Keratinocyte (primary cell): ENCODE results near the gene ADAM21. TPM values are rescaled to one million over a fixed set of nuclear protein-coding genes. Genes with fewer than 3 reads are reported as not detected.
"Not testable (repeated sequence)": the region's sequence is repeated elsewhere in the genome, so short reads cannot be mapped to it uniquely, and the experiment has no call there.

Experiments used
- DNase-seq: peaks from one replicate; pipeline ENCODE4 v3.0.0-alpha.2; 2011; ENCODE audit warnings: low read depth, missing footprints, low spot score
- FAIRE-seq: peaks from 2 replicates; lab custom pipeline; 2011; peaks lifted over from hg19 to GRCh38; lab: Jason Lieb, UNC
- H2AFZ ChIP-seq: 2 replicates; pipeline ENCODE4 v1.6.0; 2012; ENCODE audit warnings: low read length, control low read depth, inconsistent platforms; ENCODE audit not compliant: control insufficient read depth
- H3K27ac ChIP-seq: 2 replicates; pipeline ENCODE4 v1.5.1; 2011; ENCODE audit warnings: low read length; ENCODE audit not compliant: control insufficient read depth, insufficient read depth
- H3K27me3 ChIP-seq: 3 replicates; pipeline ENCODE4 v1.6.0; 2011; ENCODE audit warnings: low read length; ENCODE audit not compliant: control insufficient read depth, insufficient read depth; ENCODE audit errors: extremely low read depth
- H3K36me3 ChIP-seq, 2 experiments: 2 replicates in 1 of 2; 3 replicates in 1 of 2; pipeline ENCODE4 v1.5.1; 2011; ENCODE audit warnings: low read length in 2 of 2, mild to moderate bottlenecking in 1 of 2; ENCODE audit not compliant: control insufficient read depth in 2 of 2, insufficient read depth in 2 of 2; ENCODE audit errors: extremely low read depth in 1 of 2
- H3K4me1 ChIP-seq: 3 replicates; pipeline ENCODE4 v1.5.1; 2011; ENCODE audit warnings: low read length; ENCODE audit not compliant: control insufficient read depth, insufficient read depth; ENCODE audit errors: extremely low read depth
- H3K4me2 ChIP-seq: 3 replicates; pipeline ENCODE4 v1.6.0; 2011; ENCODE audit warnings: low read depth, low read length; ENCODE audit not compliant: control insufficient read depth, insufficient read depth; ENCODE audit errors: extremely low read depth
- H3K4me3 ChIP-seq, 3 experiments: fragments of 200-600 bp in 1 of 3; sonication (generic) in 1 of 3; 2 replicates in 2 of 3; 3 replicates in 1 of 3; pipeline ENCODE4 v1.5.1; 2011 to 2016; ENCODE audit warnings: low read length in 3 of 3, mild to moderate bottlenecking in 3 of 3, control low read depth in 2 of 3, inconsistent platforms in 1 of 3, low read depth in 1 of 3, mixed read lengths in 1 of 3, mixed run types in 1 of 3, moderate library complexity in 1 of 3; ENCODE audit not compliant: control insufficient read depth in 2 of 3, insufficient read depth in 2 of 3; ENCODE audit errors: extremely low read depth in 1 of 3
- H3K79me2 ChIP-seq: 2 replicates; pipeline ENCODE4 v1.6.0; 2012; ENCODE audit warnings: low read length; ENCODE audit not compliant: control insufficient read depth, insufficient read depth
- H3K9ac ChIP-seq: 3 replicates; pipeline ENCODE4 v1.6.0; 2011; ENCODE audit warnings: low read length; ENCODE audit not compliant: control insufficient read depth, insufficient read depth; ENCODE audit errors: extremely low read depth
- H3K9me1 ChIP-seq: 3 replicates; pipeline ENCODE4 v1.6.0; 2011; ENCODE audit warnings: low read length; ENCODE audit not compliant: control insufficient read depth, insufficient read depth; ENCODE audit errors: extremely low read depth
- H3K9me3 ChIP-seq: 2 replicates; pipeline ENCODE4 v1.5.1; 2012; ENCODE audit warnings: low read depth, low read length; ENCODE audit not compliant: control insufficient read depth
- H4K20me1 ChIP-seq: 3 replicates; pipeline ENCODE4 v1.6.0; 2011; ENCODE audit warnings: low read length; ENCODE audit not compliant: control insufficient read depth, insufficient read depth; ENCODE audit errors: extremely low read depth
- EZH2 ChIP-seq: IDR thresholded peaks from one replicate; pipeline ENCODE4 v1.6.1; 2012; ENCODE audit warnings: inconsistent platforms, mild to moderate bottlenecking, low read length, moderate library complexity
- dilution Hi-C: fragments of 300-500 bp; cut with MboI; formaldehyde crosslinking; loops from one replicate; pipeline ENCODE4 v1.7.0; 2020; ENCODE audit warnings: low sequenced_read_pairs; ENCODE audit not compliant: extremely low pct_ligation_motif_present
- polyA plus RNA-seq, 5 experiments: library from polyadenylated mRNA; depleted of rRNA in 3 of 5; stranded (reverse) in 3 of 5; stranded (forward) in 1 of 5; unstranded in 1 of 5; fragments of >200 nt; gene quantifications; 1 replicate in 1 of 5; 2 replicates in 3 of 5; 3 replicates in 1 of 5; pipeline versions ENCODE4 v1.2.1 to v1.2.3, GENCODE V29; 2011 to 2012; ENCODE audit warnings: missing spikeins in 2 of 5, low read depth in 1 of 5, low replicate concordance in 1 of 5
- TF ChIP-seq, protein P1 (sequence below), 3 experiments: IDR thresholded peaks in 1 of 3; conservative IDR thresholded peaks in 1 of 3; optimal IDR thresholded peaks in 1 of 3; 2 replicates in 2 of 3; 3 replicates in 1 of 3; pipeline versions ENCODE3 to v1.5.1; 2011; ENCODE audit warnings: low read length in 3 of 3, mild to moderate bottlenecking in 3 of 3, moderate library complexity in 2 of 3, control low read depth in 1 of 3, inconsistent platforms in 1 of 3; ENCODE audit not compliant: insufficient read depth in 2 of 3; ENCODE audit errors: extremely low read depth in 1 of 3

ADAM21 gene
- polyA plus RNA-seq, 1 donor (not counting 4 experiments of a cell fraction or from before 2014, with no cell fraction given), result 0.69 TPM

DNA sequence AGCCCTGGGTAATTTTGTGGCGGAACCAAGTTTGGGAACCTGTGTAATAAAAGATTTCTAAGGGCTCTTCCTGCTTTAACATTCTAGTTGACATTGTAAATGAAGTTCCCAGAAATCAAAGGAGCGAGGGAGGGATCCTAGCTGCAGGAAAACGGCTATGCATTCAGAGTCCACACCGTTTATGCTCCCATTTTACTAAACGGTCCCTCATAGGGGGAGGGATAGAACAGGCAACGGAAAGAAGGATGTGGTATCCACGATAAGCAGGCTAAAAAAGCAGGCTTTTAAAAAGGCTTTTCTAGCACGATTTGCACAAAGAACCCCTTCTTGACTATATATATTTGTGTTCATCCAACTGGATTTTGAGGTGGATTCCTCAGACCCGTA, 35.6 kb upstream of the ADAM21 start:
- H3K4me2 ChIP-seq, result peak overlapping the region; percentile 85
- no peaks in the 10 kb centered on the region for H3K9me3 ChIP-seq
- peak overlapping the region; percentile 72 for H3K27ac ChIP-seq
- no peak for FAIRE-seq
- no peaks in the 10 kb centered on the region for H3K27me3 ChIP-seq
- no peaks in the 10 kb centered on the region for H3K9me1 ChIP-seq
- H4K20me1 ChIP-seq, result no peaks in the 10 kb centered on the region
- peak overlapping the region; percentile 78 for H3K9ac ChIP-seq
- TF ChIP-seq, protein P1, sequence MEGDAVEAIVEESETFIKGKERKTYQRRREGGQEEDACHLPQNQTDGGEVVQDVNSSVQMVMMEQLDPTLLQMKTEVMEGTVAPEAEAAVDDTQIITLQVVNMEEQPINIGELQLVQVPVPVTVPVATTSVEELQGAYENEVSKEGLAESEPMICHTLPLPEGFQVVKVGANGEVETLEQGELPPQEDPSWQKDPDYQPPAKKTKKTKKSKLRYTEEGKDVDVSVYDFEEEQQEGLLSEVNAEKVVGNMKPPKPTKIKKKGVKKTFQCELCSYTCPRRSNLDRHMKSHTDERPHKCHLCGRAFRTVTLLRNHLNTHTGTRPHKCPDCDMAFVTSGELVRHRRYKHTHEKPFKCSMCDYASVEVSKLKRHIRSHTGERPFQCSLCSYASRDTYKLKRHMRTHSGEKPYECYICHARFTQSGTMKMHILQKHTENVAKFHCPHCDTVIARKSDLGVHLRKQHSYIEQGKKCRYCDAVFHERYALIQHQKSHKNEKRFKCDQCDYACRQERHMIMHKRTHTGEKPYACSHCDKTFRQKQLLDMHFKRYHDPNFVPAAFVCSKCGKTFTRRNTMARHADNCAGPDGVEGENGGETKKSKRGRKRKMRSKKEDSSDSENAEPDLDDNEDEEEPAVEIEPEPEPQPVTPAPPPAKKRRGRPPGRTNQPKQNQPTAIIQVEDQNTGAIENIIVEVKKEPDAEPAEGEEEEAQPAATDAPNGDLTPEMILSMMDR (optimal IDR thresholded peaks at IDR 0.05 in 1 of 3, IDR thresholded peaks at IDR 0.05 in 1 of 3, conservative IDR thresholded peaks at IDR 0.05 in 1 of 3; ENCODE audit: extremely low read depth in 1 of 3, insufficient read depth in 2 of 3, low read length in 3 of 3), result no peak
- TF ChIP-seq EZH2, result no peak
- H3K4me1 ChIP-seq, result peaks cover 3% of the 10 kb centered on the region
- DNase-seq, result no peak
- peak overlapping the region; percentile 76 to 90 (median 88) for H3K4me3 ChIP-seq
- peak overlapping the region; percentile 89 for H2AFZ ChIP-seq
- dilution Hi-C loops, result no loop called here
- peaks cover 23% of the 10 kb centered on the region for H3K79me2 ChIP-seq
- no peaks in the 10 kb centered on the region for H3K36me3 ChIP-seq

DNA sequence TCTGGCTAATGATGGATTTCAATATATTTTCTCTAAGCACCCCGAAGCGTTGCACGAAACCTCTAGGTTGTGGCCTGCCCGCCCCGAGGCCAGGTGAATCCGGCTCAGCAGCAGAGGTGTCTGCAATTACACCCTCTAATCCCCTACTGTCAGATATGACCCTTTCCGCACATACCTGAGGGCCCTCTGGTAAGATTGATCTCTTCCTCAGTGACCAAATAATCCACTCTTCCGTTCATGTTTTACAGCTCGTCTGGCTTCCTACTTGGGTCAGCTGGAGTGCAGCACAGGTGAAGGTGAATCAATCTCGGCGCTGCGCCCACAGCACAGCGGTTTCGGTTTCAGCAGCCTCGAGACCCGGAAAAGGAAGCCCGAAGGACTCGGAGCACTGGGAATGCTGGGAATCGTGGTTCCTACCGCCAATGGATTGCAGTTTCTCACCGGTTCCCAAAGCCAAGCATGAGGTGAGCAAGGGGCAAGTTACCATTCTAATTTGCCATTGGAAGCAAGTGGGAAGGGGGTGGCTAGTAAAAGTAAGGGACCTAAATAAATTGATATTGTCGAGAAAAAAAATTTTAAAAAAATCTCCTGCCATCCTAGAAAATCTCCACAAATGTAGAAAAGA, 35.1 kb upstream of the ADAM21 start, which contains the start of gene SYNJ2BP:
SYNJ2BP (minus strand) TSS at position 366 of the 625 bp plus-strand sequence; CDS start at position 239, 127 bp downstream.
- Histone ChIP-seq H3K79me2 (peaks cover 21% of the 10 kb centered on the region), H3K36me3 (no peaks in the 10 kb centered on the region), H3K9me3 (no peaks in the 10 kb centered on the region), H3K4me1 (peaks cover 3% of the 10 kb centered on the region), H3K9ac (peak within 1 kb of the TSS; percentile 78), H4K20me1 (no peaks in the 10 kb centered on the region), H3K9me1 (no peaks in the 10 kb centered on the region), H3K4me3 (peak within 1 kb of the TSS; percentile 76 to 90 (median 88)), H3K4me2 (peak within 1 kb of the TSS; percentile 85), H2AFZ (peak within 1 kb of the TSS; percentile 89), H3K27ac (peak within 1 kb of the TSS; percentile 72), H3K27me3 (no peaks in the 10 kb centered on the region)
- dilution Hi-C loops, result no loop called here
- FAIRE-seq (peak; percentile 98), DNase-seq (no peak)
- TF ChIP-seq EZH2, result no peak
- TF ChIP-seq, protein P1 (optimal IDR thresholded peaks at IDR 0.05 in 1 of 3, IDR thresholded peaks at IDR 0.05 in 1 of 3, conservative IDR thresholded peaks at IDR 0.05 in 1 of 3; ENCODE audit: extremely low read depth in 1 of 3, insufficient read depth in 2 of 3, low read length in 3 of 3), result no peak

DNA sequence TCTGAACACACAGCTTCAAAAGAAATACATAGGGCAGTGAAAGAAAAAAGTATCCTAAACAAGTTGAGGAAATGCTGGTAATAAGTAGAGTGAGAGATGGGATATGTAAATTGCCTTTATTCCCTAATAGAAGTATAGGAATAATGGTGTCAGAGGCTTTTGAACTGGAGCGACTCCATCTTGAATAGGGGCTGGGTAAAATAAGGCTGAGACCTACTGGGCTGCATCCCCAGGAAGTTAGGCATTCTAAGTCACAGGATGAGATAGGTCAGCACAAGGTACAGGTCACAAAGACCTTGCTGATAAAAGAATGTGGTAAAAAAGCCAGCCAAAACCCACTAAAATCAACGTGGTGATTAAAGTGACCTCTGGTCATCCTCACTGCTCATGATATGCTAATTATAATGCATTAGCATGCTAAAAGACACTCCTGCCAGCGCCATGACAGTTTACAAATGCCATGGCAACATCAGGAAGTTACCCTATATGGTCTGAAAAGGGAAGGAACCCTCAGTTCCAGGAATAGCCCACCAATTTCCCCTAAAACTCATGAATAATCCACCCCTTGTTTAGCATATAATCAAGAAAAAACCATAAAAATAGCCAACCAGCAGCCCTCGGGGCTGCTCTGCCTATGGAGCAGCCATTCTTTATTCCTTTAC, 32.6 kb upstream of the ADAM21 start:
- H2AFZ ChIP-seq, H3K27ac ChIP-seq, H3K9me1 ChIP-seq, H3K9ac ChIP-seq, H4K20me1 ChIP-seq, H3K4me2 ChIP-seq, H3K4me3 ChIP-seq, dilution Hi-C loops, DNase-seq, FAIRE-seq, H3K4me1 ChIP-seq, H3K9me3 ChIP-seq, H3K36me3 ChIP-seq, H3K27me3 ChIP-seq: not testable (repeated sequence)
- H3K79me2 ChIP-seq, result peaks cover 16% of the 10 kb centered on the region
